NCI-H2107 treated with DMSO at 0.1 percent for 48 hours (cell line): Measurements from ENCODE around the gene TMEM223.
"Not testable (repeated sequence)": the region's sequence is repeated elsewhere in the genome, so short reads cannot be mapped to it uniquely, and the experiment has no call there.

ENCODE experiments used
- DNase-seq: peaks from one replicate; lab custom pipeline; 2025; ENCODE audit not compliant: unreplicated experiment; lab: John Stamatoyannopoulos, UW

The TMEM223 gene, protein sequence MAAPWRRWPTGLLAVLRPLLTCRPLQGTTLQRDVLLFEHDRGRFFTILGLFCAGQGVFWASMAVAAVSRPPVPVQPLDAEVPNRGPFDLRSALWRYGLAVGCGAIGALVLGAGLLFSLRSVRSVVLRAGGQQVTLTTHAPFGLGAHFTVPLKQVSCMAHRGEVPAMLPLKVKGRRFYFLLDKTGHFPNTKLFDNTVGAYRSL

DNA sequence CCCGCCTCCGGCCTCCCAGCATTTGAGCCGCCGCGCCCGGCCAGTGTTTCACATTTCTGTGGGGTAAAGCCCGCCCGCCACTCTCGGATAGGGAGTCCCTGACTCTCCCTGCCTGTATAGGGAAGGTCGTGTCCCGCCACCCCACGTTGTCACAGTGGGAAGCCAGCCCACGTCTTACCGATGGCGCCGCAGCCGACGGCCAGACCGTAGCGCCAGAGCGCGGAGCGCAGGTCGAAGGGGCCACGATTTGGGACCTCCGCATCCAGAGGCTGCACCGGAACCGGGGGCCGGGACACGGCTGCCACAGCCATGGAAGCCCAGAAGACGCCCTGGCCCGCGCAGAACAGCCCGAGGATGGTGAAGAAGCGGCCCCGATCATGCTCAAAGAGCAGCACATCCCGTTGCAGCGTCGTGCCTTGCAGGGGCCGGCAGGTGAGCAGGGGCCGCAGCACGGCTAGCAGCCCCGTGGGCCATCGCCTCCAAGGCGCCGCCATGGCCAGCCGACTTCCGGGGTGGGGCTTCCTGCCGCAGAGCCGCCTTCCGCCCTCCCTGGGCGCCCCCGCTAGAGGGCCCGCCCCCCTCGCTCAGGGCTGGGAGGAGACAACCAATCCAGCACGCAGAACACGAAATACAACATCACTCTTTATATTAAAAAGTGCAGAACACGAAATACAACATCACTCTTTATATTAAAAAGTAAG lies at the start of gene TMEM223:
TSS of gene TMEM223 (minus strand) at position 506 of the 701 bp plus-strand sequence. CDS start at position 494, 12 bp downstream.
- peak; percentile 38 for DNase-seq

DNA sequence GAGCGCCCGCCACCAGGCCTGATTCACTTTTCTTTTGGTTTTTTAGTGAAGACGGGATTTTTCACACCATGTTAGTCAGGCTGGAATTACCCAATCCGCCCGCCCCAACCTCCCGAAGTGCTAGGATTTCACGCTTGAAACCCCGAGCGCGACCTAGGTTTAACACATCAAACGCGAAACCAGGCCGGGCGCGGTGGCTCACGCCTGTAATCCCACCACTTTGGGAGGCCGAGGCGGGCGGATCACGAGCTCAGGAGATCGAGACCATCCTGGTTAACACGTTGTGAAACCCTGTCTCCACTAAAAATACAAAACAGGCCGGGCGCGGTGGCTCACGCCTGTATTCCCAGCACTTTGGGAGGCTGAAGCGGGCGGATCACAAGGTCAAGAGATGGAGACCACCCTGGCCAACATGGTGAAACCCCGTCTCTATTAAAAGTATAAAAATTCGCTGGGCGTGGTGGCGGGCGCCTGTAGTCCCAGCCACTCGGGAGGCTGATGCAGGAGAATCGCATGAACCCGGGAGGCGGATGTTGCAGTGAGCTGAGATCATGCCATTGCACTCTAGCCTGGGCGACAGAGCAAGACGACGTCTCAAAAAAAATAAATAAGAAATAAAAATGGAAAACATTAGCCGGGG lies 49.0 kb upstream of the TMEM223 start:
- DNase-seq = not testable (repeated sequence)

DNA sequence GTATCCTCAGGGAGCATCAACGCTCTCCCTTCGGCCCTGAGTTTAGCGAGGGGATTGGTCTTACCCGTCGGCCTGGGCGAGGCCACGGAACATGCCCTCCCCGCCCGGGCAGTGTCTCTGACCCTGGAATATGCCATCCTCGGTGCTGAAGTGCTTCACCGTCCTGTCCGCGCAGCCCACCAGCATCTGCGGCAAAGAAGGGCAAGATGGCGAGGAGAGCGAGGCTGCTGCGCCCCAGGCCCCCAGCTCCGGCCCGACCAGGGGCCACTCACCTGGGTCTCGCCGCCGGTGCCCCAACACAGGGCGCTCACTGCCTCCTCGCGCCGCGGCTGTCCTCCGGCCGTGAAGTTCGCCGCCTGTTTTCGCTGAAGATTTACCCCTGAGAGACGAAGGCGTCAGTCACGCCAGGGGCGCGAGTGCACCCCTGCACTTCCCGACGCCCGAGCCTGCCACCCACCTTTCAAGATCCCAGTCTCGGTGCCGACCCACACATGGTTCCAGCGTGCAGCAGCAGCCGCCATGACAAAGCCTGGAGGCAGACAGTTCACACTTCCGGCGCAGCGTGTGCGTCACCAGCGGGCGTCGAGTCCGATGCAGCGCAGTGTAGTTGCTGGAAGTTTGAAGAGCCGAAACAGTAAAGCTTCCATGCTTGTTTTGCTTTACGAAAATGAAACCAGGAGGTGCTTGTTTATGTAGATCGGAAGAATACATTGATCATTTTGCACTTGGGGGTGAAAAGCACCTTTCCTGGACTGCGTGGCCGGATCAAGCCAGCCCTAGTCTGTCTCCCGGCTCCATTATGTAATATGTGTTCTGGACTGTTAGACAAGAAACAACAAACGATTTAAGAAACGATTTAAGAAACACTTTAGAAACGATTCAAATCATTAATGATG lies 47.5 kb upstream of the TMEM223 start, which contains the start of gene WDR74:
TSS of gene WDR74 (minus strand) at position 541 of the 896 bp plus-strand sequence. CDS start at position 521, 20 bp downstream.
- DNase-seq = peak; percentile 90

DNA sequence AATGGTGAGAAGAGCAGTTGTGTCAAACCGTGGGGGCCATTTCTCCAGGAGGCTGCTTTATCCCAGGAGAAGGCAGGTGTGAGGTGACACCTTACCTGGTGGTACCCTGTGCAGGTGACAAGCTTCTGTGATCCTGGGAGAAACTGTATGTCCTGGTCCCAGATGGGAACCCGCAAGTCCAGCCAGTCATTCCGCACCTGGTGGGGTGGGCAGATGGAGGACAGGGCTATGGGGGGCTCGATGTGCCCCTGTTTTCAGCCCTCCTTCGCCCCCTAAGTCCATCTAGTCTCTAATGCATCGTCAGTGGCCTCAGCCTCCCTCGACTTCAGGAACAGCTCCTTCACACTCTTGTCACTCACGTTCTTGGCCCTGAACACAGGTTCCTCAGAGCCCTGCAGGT lies 43.5 kb upstream of the TMEM223 start:
- no peak for DNase-seq

DNA sequence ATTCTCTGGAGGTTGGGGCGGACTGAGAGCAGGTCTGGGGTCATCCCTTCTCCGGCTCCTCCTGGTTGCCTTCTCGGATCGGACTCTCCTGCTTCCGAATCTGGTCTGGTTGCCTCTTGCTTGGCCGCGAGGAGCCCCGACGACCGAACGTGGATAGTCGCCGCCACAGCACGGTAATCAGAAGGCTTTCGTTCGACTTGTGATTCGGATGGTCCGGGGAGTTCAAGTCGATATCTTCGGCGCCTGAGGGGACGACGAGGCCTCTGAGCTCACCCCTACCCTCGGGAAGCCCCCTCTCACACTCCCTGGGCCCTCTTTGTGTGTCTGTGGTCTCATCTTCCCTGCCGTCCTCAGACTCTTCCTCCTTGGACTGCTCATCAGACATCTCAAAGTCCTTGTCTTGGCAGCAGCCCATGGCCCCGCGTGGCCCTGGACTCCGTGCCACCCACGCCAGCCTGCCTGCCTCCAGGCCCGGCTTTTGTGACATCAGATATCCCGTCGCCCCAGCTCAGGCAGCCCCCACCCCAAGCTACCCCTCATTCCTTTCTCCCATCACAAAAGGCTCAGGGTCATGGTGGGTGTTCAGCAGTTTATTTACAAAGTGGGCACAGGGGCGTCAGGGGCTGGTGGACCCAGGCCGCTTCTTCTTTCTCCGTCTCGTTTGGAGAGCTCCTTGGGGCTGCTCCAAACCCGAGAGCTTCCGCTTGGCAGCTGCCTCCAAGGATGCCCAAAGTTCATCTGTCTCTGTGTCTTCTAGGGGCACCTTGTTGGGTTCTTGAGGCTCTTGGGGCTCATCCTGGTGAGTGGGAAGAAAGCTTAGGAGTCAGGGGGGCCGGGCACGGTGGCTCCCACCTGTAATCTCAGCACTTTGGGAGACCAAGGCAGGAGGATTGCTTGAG lies 40.8 kb upstream of the TMEM223 start, which contains the start of gene TEX54:
TSS of gene TEX54 (minus strand) at position 506 of the 899 bp plus-strand sequence.
- no peak for DNase-seq

DNA sequence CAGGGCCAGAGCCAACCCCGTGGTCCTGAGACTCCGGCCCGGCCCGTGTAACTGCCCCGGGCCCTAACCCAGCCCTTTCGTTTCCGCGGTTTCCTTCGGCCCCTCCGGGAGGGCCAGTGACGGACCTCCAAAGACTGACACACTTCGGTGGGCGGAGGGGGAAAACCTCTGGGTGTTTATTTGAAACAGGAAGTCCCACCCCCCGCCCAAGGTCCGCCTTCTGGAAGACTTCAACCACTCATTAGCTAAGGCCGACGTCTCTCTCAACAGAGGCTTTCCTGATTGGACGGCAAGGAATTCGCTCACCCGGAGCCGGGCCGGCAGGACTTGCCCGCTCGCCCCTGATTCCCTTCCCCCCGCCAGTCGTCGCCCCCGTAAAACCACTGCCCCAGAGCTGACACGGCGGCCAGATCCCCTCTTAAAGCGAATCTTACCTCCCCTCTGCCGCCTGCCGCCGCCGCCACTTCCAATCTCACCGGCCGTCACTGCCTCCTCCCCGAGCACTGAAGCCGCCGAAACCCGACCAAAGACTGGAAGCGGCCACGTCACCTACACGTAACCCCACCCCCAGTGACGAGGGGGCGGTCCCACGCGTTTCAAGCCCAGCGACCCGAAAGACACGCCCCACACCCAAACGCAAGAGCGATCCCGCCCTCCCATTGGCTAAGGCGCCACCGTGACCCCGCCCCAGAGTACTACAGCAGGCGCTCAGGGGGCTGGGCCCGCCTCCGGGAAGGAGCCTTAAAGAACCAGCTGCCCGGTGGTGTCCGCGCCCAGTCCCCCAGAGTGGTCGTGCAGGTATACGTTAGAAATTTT lies 39.9 kb upstream of the TMEM223 start, which contains the start of gene STX5:
TSS of gene STX5 (minus strand) at position 532 of the 816 bp plus-strand sequence. CDS start 808 bp downstream, outside the sequence.
- DNase-seq = peak; percentile 97

DNA sequence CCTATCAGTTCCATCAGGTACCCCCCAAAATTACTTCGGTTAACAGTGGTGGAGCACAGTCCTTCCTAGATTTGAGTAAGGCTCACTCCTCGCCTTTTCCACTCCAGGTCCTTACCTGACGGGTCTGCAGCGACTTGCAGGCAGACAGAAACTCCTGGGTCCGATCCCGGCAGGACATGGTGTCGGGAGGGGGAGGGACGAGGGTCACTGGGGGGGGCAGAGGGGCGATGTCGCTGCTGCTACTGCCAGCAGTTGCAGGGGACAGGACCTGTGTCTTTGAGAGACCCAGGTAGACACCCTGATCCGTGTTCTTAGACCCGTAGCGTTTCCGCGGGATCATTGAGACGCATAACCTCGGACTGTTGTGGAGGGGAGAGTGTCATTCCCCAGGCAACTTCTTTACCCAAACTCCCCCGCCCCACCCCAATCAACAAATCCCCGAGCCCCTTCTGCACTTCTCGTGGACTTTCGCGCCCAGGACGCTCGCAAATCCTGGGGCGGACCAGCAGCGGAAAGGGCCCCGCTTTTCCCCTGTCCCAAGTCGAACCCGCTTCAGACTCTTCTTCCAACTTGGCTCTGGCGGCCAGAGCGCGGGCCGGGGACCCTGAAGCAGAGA lies 39.2 kb upstream of the TMEM223 start:
- no peak for DNase-seq

DNA sequence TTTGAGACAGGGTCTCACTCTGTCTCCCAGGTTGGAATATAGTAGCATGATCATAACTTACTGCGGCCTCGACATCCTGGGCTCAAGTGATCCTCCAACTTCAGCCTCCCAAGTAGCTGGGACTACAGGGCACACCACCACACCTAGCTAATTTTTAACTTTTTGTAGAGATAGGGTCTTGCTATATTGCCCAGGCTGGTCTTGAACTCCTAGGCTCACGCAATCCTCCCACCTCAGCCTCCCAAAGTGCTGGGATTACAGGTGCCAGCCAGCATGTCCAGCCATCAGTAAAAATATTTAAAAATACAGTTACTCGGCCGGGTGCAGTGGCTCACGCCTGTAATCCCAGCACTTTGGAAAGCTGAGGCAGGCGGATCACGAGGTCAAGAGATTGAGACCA lies 36.3 kb upstream of the TMEM223 start:
- DNase-seq = not testable (repeated sequence)

DNA sequence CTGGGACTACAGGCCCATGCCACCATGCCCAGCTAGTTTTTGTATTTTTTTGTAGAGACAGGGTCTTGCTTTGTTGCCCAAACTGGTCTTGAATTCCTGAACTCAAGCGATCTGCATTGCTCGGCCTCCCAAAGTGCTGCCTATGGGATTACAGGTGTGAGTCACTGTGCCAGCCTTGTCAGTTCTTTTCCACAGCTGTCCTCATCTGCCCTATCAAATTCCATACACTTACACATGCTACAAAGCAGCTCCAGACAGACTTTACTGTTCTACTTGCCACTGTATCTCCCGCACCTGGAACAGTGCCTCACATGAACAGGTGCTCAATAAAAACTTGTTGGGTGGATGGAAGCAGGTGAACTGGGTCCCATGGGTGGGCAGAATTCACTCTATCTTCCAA lies 31.9 kb upstream of the TMEM223 start:
- DNase-seq = no peak

DNA sequence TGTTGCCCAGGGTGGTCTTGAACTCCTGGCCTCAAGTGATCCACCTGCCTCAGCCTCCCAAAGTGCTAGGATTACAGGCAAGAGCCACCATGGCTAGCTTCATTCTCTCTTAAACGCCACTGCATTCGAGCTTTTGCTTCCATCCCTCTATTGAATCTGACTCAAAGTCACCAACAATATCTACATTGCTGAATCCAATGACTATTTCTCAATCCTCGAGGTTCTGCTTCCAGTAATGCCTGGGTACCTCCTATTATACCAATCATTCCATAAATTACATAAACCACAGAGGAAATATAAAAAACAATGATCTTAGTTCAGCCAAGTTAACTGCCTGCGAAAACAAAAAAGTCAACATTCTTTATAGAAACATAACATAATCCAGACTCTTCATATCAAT lies 25.3 kb upstream of the TMEM223 start:
- no peak for DNase-seq

DNA sequence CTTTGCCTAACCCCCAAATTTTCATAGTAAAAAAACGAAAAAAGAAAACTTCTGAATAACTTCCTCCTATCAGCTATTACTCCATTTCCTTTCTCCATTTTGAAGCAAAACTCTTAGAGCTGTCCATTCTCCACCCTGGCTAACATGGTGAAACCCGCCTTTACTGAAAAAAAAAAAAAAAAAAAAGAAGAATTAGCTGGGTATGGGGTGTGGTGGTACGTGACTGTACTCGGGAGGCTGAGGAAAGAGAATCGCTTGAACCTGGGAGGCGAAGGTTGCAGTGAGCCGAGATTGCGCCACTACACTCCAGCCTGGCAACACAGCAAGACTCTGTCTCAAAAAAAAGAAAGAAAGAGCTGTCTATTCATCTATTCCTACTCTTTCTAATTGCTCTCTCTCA lies 24.8 kb upstream of the TMEM223 start:
- DNase-seq = no peak

DNA sequence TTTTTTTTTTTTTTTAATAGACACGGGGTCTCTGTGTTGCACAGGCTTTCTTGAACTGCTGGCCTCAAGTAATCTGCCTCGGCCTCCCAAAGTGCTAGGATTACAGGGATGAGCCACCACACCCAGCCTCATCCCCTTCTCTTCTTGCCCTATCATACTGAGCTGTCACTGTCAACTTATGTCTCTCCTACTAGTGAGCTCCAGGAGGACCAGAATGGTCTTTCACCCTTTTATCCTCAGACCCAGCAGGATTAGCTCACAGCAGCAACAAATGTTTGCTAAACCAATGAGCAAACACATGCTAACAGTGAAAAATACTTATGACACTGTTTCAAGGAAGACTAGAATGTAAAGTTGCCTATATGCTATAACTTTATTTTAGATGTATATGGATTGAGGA lies 19.9 kb upstream of the TMEM223 start:
- DNase-seq = no peak

DNA sequence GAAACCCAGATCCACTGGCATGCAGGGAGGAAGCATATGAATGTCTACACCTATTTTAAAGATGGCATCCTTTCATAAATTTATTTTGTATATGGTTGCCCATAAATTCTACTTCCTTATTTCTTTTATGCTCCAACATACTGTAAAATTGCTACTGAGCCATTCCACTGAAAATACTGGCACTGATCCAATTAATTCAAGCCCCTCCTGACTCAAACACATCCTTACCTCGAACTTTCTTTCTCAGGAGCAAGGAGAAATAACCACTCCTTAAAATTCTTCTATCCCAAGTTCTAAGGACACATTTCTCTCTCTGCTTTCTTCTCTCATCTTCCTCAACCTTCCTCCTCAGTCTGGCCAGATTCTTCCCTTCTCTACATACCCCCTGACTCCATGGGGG lies 18.9 kb upstream of the TMEM223 start:
- DNase-seq = no peak

DNA sequence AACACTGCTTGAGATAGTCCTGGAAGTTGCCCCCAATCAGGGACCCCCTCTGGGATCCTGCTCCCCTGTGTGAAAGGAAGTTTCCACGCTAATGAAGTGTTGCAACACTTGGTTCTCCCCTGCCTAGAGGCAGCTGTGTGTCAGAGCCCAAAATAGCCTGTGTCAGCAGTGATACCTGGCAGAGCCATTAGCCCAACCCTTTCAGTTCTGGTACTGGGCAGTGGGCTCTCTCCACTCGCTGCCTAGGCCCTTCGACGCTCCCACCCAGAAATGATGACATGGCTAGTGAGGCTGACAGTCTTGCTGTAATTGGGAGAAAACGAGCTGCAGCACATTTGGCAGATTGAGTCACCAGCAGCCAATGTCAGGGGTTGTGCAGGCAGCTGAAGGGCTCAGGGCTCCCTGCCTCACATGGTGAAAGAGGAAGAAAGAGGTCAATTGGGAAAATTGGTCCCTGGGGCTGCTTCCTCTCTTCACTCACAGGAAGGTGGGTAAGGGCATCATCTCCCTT lies 14.9 kb upstream of the TMEM223 start:
- DNase-seq = no peak

DNA sequence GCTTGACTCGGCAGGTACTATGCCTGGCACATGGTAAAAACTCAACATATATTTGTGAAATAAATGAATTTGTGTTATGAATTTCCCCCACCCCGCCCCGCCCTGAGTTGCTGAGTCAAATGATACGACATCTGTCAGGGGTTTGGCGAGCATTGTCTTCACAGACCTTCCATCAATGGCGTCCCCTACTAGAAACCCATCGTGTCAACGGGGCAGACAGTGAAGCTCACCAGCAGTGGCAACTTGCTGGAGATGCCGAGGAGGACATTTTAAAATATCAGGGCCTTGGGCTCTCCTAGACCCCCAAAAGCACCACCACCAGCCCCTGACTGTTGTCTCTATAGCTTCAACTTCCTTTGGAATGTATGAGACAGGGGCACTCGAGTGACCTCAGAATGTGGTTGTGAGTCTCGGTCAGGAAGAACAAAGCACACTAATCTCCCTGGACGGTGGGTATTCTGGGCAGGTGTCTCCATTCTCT lies 14.2 kb upstream of the TMEM223 start:
- no peak for DNase-seq

DNA sequence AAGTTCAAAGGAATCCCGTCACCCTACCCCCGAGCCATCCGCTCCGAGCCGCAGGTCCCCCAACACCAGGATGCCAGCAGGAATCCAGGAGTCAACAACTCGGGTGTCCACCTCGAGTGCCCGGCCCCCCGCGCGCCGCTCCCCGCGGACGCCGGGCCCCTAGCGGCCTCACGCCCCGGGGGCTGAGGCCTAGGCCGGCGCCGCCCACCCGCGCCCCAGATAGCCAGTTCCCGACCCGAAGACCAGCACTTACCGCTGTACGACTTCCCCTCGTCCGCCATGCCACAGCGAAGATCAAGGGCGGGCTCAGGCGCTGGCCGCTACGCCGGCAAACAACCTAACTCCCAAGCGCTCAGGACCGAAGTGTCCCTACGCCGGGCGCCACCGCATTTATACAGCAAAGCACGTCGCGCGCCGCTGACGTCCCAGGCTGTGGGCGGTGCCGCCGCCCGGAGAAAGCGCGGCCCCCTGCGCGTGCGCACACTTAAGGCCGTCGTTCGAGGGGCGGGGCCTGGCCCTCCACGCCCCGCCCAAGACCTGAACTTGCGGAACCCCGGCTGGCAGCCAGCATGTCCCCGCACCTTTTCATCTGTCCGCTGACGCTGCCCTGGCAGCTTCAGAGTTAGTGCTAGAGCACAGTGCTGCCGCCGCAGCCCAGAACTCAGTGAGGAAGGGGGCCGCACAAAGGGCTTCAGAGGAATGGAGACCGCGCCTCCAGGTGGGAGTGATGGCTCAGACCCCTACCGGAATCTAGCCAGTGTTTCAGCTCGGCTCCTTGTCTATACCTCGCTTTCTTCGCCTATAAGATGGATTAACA lies 13.5 kb upstream of the TMEM223 start, which contains the start of gene NXF1:
TSS of gene NXF1 (minus strand) at position 365 of the 817 bp plus-strand sequence. CDS start at position 281, 84 bp downstream.
- peak; percentile 82 for DNase-seq
